CD14-positive monocyte (primary cell): Measurements from ENCODE around the gene WBP1. TPM values are rescaled to one million over a fixed set of nuclear protein-coding genes. Genes with fewer than 3 reads are reported as not detected.

Experiments used
- DNase-seq, 3 donors: peaks; one replicate each; pipeline ENCODE4 v3.0.0-alpha.2; 2011 to 2022
- H2AFZ ChIP-seq: 2 replicates; pipeline ENCODE4 v1.6.0; 2012; ENCODE audit warnings: mild to moderate bottlenecking, low read depth, low read length, inconsistent platforms; ENCODE audit not compliant: insufficient read depth, poor library complexity, severe bottlenecking
- H3K27ac ChIP-seq, 2 donors: 1 replicate in 1 of 2; 2 replicates in 1 of 2; pipeline ENCODE4 v1.5.1; 2012 to 2013; ENCODE audit warnings: low read length in 2 of 2, control low read depth in 1 of 2, inconsistent platforms in 1 of 2, low read depth in 1 of 2, mild to moderate bottlenecking in 1 of 2
- H3K27me3 ChIP-seq, 2 donors: one replicate each; pipeline versions ENCODE4 v1.6.0 to v1.6.1; 2011 to 2013; ENCODE audit warnings: low read length in 2 of 2; ENCODE audit not compliant: control insufficient read depth in 2 of 2, insufficient read depth in 2 of 2
- H3K36me3 ChIP-seq, 2 donors: replicated peaks in 1 of 2; 1 replicate in 1 of 2; 2 replicates in 1 of 2; pipeline versions ENCODE4 v1.5.1 to v1.6.1; 2012 to 2013; ENCODE audit warnings: low read length in 2 of 2, control low read depth in 1 of 2, inconsistent platforms in 1 of 2, mild to moderate bottlenecking in 1 of 2; ENCODE audit not compliant: insufficient read depth in 2 of 2, control insufficient read depth in 1 of 2
- H3K4me1 ChIP-seq, 2 donors: 1 replicate in 1 of 2; 2 replicates in 1 of 2; pipeline versions ENCODE4 v1.5.1 to v1.6.1; 2012 to 2013; ENCODE audit warnings: low read length in 2 of 2, control low read depth in 1 of 2, inconsistent platforms in 1 of 2, mild to moderate bottlenecking in 1 of 2, moderate library complexity in 1 of 2; ENCODE audit not compliant: insufficient read depth in 2 of 2, control insufficient read depth in 1 of 2
- H3K4me2 ChIP-seq: replicated peaks from 2 replicates; pipeline ENCODE3; 2012; ENCODE audit warnings: low read length, moderate library complexity, mild to moderate bottlenecking; ENCODE audit not compliant: poor library complexity, severe bottlenecking; ENCODE audit errors: extremely low read depth
- H3K4me3 ChIP-seq, 3 experiments: fragments of 200-600 bp in 1 of 3; sonication (generic) in 1 of 3; replicated peaks in 1 of 3; 1 replicate in 2 of 3; 2 replicates in 1 of 3; pipeline ENCODE4 v1.5.1; 2011 to 2013; ENCODE audit warnings: low read length in 3 of 3, mild to moderate bottlenecking in 3 of 3, control low read depth in 2 of 3, low read depth in 2 of 3, inconsistent platforms in 1 of 3, moderate library complexity in 1 of 3
- H3K79me2 ChIP-seq: 2 replicates; pipeline ENCODE4 v1.6.0; 2012; ENCODE audit warnings: mild to moderate bottlenecking, control low read depth, inconsistent platforms, low read length, moderate library complexity; ENCODE audit not compliant: insufficient read depth
- H3K9ac ChIP-seq: 2 replicates; pipeline ENCODE4 v1.6.0; 2017; ENCODE audit warnings: low read length, mild to moderate bottlenecking; ENCODE audit not compliant: insufficient read depth, poor library complexity, severe bottlenecking
- H3K9me3 ChIP-seq, 2 donors: replicated peaks in 1 of 2; 1 replicate in 1 of 2; 2 replicates in 1 of 2; pipeline versions ENCODE4 v1.5.1 to v1.6.1; 2012 to 2013; ENCODE audit warnings: low read length in 2 of 2, control low read depth in 1 of 2; ENCODE audit not compliant: control insufficient read depth in 1 of 2, insufficient read depth in 1 of 2
- H4K20me1 ChIP-seq: 2 replicates; pipeline ENCODE4 v1.6.0; 2012; ENCODE audit warnings: mild to moderate bottlenecking, low read length, control low read depth, moderate library complexity; ENCODE audit not compliant: insufficient read depth
- H3K27ac Mint-ChIP-seq, 7 donors: one replicate each; pipeline ENCODE4 v1.8.0; 2020; ENCODE audit warnings: mild to moderate bottlenecking in 7 of 7, mixed read lengths in 7 of 7, moderate library complexity in 6 of 7, inconsistent platforms in 2 of 7
- H3K27me3 Mint-ChIP-seq, 3 donors: one replicate each; pipeline ENCODE4 v1.8.0; 2021 to 2022; ENCODE audit warnings: low read depth in 3 of 3, mild to moderate bottlenecking in 3 of 3, mixed read lengths in 3 of 3, moderate library complexity in 3 of 3, inconsistent platforms in 1 of 3
- H3K36me3 Mint-ChIP-seq, 2 donors: one replicate each; pipeline ENCODE4 v1.8.0; 2020; ENCODE audit warnings: mixed read lengths in 2 of 2, inconsistent platforms in 1 of 2, mild to moderate bottlenecking in 1 of 2
- H3K4me1 Mint-ChIP-seq: one replicate; pipeline ENCODE4 v1.8.0; 2020; ENCODE audit warnings: mild to moderate bottlenecking, mixed read lengths
- H3K4me3 Mint-ChIP-seq, 2 donors: one replicate each; pipeline ENCODE4 v1.8.0; 2020; ENCODE audit warnings: mild to moderate bottlenecking in 2 of 2, mixed read lengths in 2 of 2, moderate library complexity in 1 of 2
- H3K9me3 Mint-ChIP-seq, 7 donors: one replicate each; pipeline ENCODE4 v1.8.0; 2020 to 2022; ENCODE audit warnings: mixed read lengths in 7 of 7, mild to moderate bottlenecking in 6 of 7, moderate library complexity in 6 of 7, inconsistent platforms in 2 of 7
- WGBS: methylation state at CpG from one replicate; pipeline ENCODE4 v1.1.5; 2013; ENCODE audit warnings: missing lambda C conversion rate; ENCODE audit not compliant: insufficient coverage; 5-methylcytosine and 5-hydroxymethylcytosine counted together
- intact Hi-C, 2 donors: fragments of 100-400 bp; cut with micrococcal nuclease; formaldehyde crosslinking; loops; one replicate each; pipeline versions ENCODE4 v1.15.0 to v1.15.1; 2023
- polyA minus RNA-seq: library from RNA; depleted of rRNA, polyadenylated mRNA; stranded (reverse); fragments of >200 nt; gene quantifications from 2 replicates; pipeline ENCODE4 v1.2.3, GENCODE V29; 2012
- polyA plus RNA-seq, 3 donors: library from polyadenylated mRNA; depleted of rRNA in 1 of 3; unstranded in 2 of 3; stranded (reverse) in 1 of 3; fragments of 300-500 nt in 2 of 3; fragments of >200 nt in 1 of 3; fragmentation: Illumina TruSeq in 2 of 3; gene quantifications; 1 replicate in 2 of 3; 2 replicates in 1 of 3; pipeline ENCODE4 v1.2.3, GENCODE V29; 2012 to 2021
- total RNA-seq, 12 experiments: library from RNA in 1 of 12; stranded (reverse) in 1 of 12; fragments of 120-200 nt in 1 of 12; gene quantifications; one replicate each; pipeline ENCODE4 v1.2.4 and lab custom pipeline; 2013 to 2026; ENCODE audit warnings: mixed read lengths in 6 of 12, inconsistent platforms in 1 of 12
- TF ChIP-seq, protein P1 (sequence below): fragments of 200-600 bp; IDR thresholded peaks from one replicate; pipeline ENCODE4 v1.8.0; 2022; ENCODE audit warnings: antibody characterized with exemption, mild to moderate bottlenecking

Gene WBP1
- 38.3 TPM for total RNA-seq (2013)
- polyA plus RNA-seq (100 to 1,000 TPM in 1 of 3 donors, 10 to 100 TPM in 2; 23.9 to 109 (median 31.0) TPM), polyA minus RNA-seq (25.2 and 40.3 TPM in 2 replicates), total RNA-seq (lab: John Stamatoyannopoulos, UW) (0.41 to 4.3 (median 2.5) reads per million in 11 experiments)

- peaks cover 0 to 2% (median 0%) of the 10 kb centered on the region in 3 donors for H3K27me3 Mint-ChIP-seq
- Histone ChIP-seq H3K9me3 (no peaks in the 10 kb centered on the region), H3K27ac (peak within 1 kb of the TSS; percentile 81 to 92), H3K4me2 (peak within 1 kb of the TSS; percentile 100), H3K27me3 (no peaks in the 10 kb centered on the region), H2AFZ (peak within 1 kb of the TSS; percentile 92), H3K36me3 (peaks cover 19 to 24% of the 10 kb centered on the region in 2 donors), H4K20me1 (no peaks in the 10 kb centered on the region), H3K4me3 (peak within 1 kb of the TSS; percentile 74 to 90 (median 80)), H3K4me1 (peaks cover 35 to 41% of the 10 kb centered on the region in 2 donors), H3K79me2 (peaks cover 21% of the 10 kb centered on the region), H3K9ac (peak within 1 kb of the TSS; percentile 85)
- 0% methylated on average over 23 of the region's 38 CpGs for WGBS
- H3K27ac Mint-ChIP-seq: peak within 1 kb of the TSS; percentile 87 to 97 (median 94)
- intact Hi-C loops: loop anchor here (5.0 kb wide), 1 partner anchor 69 kb away; the partner anchor contains the start of genes AUP1 (in 2 of the 2), DQX1 (in 2 of the 2) and HTRA2 (in 2 of the 2)
- TF ChIP-seq, protein P1, sequence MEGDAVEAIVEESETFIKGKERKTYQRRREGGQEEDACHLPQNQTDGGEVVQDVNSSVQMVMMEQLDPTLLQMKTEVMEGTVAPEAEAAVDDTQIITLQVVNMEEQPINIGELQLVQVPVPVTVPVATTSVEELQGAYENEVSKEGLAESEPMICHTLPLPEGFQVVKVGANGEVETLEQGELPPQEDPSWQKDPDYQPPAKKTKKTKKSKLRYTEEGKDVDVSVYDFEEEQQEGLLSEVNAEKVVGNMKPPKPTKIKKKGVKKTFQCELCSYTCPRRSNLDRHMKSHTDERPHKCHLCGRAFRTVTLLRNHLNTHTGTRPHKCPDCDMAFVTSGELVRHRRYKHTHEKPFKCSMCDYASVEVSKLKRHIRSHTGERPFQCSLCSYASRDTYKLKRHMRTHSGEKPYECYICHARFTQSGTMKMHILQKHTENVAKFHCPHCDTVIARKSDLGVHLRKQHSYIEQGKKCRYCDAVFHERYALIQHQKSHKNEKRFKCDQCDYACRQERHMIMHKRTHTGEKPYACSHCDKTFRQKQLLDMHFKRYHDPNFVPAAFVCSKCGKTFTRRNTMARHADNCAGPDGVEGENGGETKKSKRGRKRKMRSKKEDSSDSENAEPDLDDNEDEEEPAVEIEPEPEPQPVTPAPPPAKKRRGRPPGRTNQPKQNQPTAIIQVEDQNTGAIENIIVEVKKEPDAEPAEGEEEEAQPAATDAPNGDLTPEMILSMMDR: no peak
- H3K9me3 Mint-ChIP-seq: peaks cover 0 to 2% (median 0%) of the 10 kb centered on the region in 7 donors
- peak; percentile 100 for DNase-seq
- H3K36me3 Mint-ChIP-seq: peaks cover 25 to 34% of the 10 kb centered on the region in 2 donors
- H3K4me3 Mint-ChIP-seq: peak within 1 kb of the TSS; percentile 93 to 94
- H3K4me1 Mint-ChIP-seq: peaks cover 46% of the 10 kb centered on the region
Observed at GRCh38 chr2:74458132-74458937, at the start of gene WBP1. TSS of gene WBP1 (plus strand) at chr2:74458438. CDS start at chr2:74458603, 165 bp downstream.

DNA sequence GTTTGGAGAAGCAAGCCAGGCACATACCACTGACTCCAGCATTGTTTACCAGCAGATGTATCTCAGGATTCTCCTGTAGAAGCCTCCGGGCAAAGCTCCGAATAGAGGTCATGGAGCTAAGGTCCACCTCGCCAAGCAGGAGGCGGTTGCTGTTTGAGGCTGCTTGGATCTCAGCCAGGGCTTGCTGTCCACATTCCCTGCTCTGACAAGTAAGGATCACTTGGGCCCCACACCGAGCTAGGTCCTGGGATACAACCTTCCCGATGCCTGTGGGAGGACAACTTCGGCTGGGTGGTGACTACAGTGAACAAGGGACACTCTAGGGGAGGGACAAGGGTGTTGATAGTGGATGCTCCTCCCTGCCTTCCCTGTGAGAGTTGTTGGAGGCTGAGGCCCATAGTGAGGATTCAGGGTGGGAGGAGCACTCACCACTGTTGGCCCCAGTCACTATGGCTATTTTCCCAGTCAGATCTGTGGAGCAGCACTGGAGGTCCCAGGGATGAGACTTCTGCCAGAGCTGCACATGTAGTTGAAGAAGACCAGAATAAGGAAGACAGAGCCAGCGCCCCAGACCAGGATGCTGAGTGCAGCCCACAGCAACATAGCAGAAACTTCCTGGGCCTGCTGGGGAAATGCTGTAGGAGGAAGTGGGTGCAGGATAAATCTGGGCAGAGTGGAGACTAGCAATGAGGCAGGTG is 45.1 kb upstream of the WBP1 start:
- peak overlapping the region; percentile 30 for H2AFZ ChIP-seq
- H3K4me1 Mint-ChIP-seq: peaks cover 25% of the 10 kb centered on the region
- TF ChIP-seq, protein P1: no peak
- no peak for DNase-seq
- no peaks in the 10 kb centered on the region for H3K9me3 ChIP-seq
- H3K27me3 ChIP-seq: peaks cover 0 to 19% of the 10 kb centered on the region in 2 donors
- H4K20me1 ChIP-seq: no peaks in the 10 kb centered on the region
- H3K36me3 ChIP-seq: no peaks in the 10 kb centered on the region
- no peak overlapping the region for H3K9ac ChIP-seq
- peaks cover 27 to 32% of the 10 kb centered on the region in 2 donors for H3K4me1 ChIP-seq
- WGBS: 86% methylated on average over 8 of the region's 8 CpGs
- intact Hi-C loops: no loop called here
- H3K4me3 ChIP-seq: no peak overlapping the region
- peaks cover 15 to 28% (median 26%) of the 10 kb centered on the region in 3 donors for H3K27me3 Mint-ChIP-seq
- H3K36me3 Mint-ChIP-seq: no peaks in the 10 kb centered on the region
- no peak overlapping the region for H3K4me3 Mint-ChIP-seq
- H3K27ac Mint-ChIP-seq: peak overlapping the region in 2 of 7 donors; percentile 41 to 74
- H3K79me2 ChIP-seq: no peaks in the 10 kb centered on the region
- H3K27ac ChIP-seq: peak overlapping the region in 1 of 2 donors; percentile 3
- peaks cover 0 to 8% (median 0%) of the 10 kb centered on the region in 7 donors for H3K9me3 Mint-ChIP-seq
- no peak overlapping the region for H3K4me2 ChIP-seq
